A673 (cell line): Measurements from ENCODE around the gene TSR3.

Source experiments
- CTCF ChIP-seq: fragments of 300-800, 200-600 bp; sonication (generic); conservative IDR thresholded peaks from 2 replicates; pipeline ENCODE4 v1.5.1; 2017; ENCODE audit warnings: low read depth, mild to moderate bottlenecking, antibody characterized with exemption, low read length, moderate library complexity, mixed read lengths
- EZH2 ChIP-seq: fragments of 200-600 bp; sonication (generic); IDR thresholded peaks from 2 replicates; pipeline ENCODE4 v1.6.1; 2017; ENCODE audit warnings: borderline replicate concordance, low read depth, mild to moderate bottlenecking, mixed read lengths, antibody characterized with exemption, low read length; ENCODE audit not compliant: poor library complexity, severe bottlenecking

GRCh38 chr16:1380195-1380594 lies 28.5 kb upstream of the TSR3 start:
- no peak for TF ChIP-seq CTCF
- TF ChIP-seq EZH2 = no peak
